ENCODE results near the gene ZNF280D.

DNA sequence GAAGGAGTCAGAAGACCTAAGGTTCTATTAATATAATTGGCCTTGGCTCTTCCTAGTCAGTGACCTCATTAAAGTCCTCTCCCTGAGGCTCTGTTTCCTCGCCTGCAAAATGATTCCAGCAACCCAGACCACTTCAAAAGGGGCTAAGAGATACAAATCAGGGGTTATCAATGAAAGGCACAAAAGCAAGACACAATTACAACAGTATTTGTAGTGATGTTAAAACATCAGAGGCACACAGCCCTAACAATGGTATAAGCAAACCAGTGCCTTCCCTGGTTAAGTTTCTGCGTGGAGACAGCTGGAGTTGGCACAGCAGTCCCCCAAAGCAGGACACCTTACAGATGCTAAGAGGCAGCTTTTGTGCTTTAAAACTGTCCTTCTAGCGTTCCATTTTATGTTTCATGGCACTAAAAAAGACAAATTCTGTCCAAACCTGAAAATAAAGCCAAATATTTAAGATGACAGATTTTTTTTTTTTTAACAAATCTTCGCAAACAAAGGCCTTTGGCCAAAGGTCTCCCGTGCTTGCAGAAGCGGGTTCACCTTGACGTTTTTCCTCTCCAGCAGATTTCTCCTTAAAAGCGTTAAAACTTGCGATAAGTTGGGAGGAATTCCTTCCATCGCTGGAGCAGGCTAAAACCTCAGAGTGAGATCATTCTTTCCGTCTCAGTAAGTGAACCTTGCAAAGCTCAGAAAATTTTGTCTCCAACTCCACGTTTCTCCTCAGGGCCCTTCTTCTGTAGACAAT is 999 bp downstream of the ZNF280D start:
- TF ChIP-seq EZH2 (IDR thresholded peaks at IDR 0.05; ENCODE audit: insufficient read depth, poor library complexity, severe bottlenecking) (no peak), EZH2phosphoT487 (IDR thresholded peaks at IDR 0.05; ENCODE audit: insufficient read depth, low read depth) (no peak)

Measured in GM23248 (cell line).